ENCODE measurements around the gene TRMT5. TPM values are rescaled to one million over a fixed set of nuclear protein-coding genes. Genes with fewer than 3 reads are reported as not detected.

TRMT5 gene
- total and polyA plus RNA-seq, 2 donors (not counting 3 experiments of a cell fraction or from before 2014, with no cell fraction given) = 2.4 to 12.6 TPM

- FAIRE-seq (no peak), DNase-seq (ENCODE audit: low read depth, low spot score) (no peak)
- ChIA-PET POLR2A (no interaction called here), CTCF (interaction anchor here (0.6 kb wide), 1 partner anchor 202 kb away, joined by 3 read pairs; no protein-coding TSS in a partner anchor)
- Histone ChIP-seq H2AFZ (ENCODE audit: low read depth, low read length) (no peak overlapping the region), H3K9ac (replicated peaks; ENCODE audit: extremely low read depth, insufficient read depth, low read length) (no peak overlapping the region), H3K4me1 (ENCODE audit: control insufficient read depth, extremely low read depth, insufficient read depth, low read length) (no peaks in the 10 kb centered on the region), H3K27ac (ENCODE audit: insufficient read depth, low read depth, low read length) (no peak overlapping the region), H3K36me3 (ENCODE audit: control insufficient read depth in 2 of 2, extremely low read depth in 1 of 2, insufficient read depth in 2 of 2, low read length in 2 of 2) (no peaks in the 10 kb centered on the region), H3K79me2 (ENCODE audit: control insufficient read depth, insufficient read depth, low read length) (no peaks in the 10 kb centered on the region), H3K9me3 (replicated peaks; ENCODE audit: control insufficient read depth, insufficient read depth, low read length) (no peaks in the 10 kb centered on the region), H3K9me1 (replicated peaks; ENCODE audit: control insufficient read depth, extremely low read depth, insufficient read depth, low read length) (no peaks in the 10 kb centered on the region), H3K27me3 (ENCODE audit: control insufficient read depth in 2 of 2, insufficient read depth in 2 of 2, low read length in 2 of 2) (no peaks in the 10 kb centered on the region), H3K4me3 (replicated peaks in 1 of 3; ENCODE audit: insufficient read depth in 1 of 3, low read depth in 1 of 3, low read length in 3 of 3) (no peak overlapping the region), H4K20me1 (replicated peaks; ENCODE audit: control insufficient read depth, extremely low read depth, insufficient read depth, low read length) (no peaks in the 10 kb centered on the region), H3K4me2 (ENCODE audit: insufficient read depth, low read length) (no peak overlapping the region)
- no peak for TF ChIP-seq CTCF (IDR thresholded peaks at IDR 0.05; ENCODE audit: extremely low read depth in 1 of 2, insufficient read depth in 1 of 2, low read depth in 1 of 2, low read length in 2 of 2)
- no peak for TF ChIP-seq FOS (IDR thresholded peaks at IDR 0.05; ENCODE audit: borderline replicate concordance, insufficient read depth, low read length)
- dilution Hi-C loops (cut with MboI; ENCODE audit: extremely low pct_ligation_motif_present, low sequenced_read_pairs) (no loop called here), intact Hi-C loops (cut with micrococcal nuclease) (no loop called here)
- no TSS peak for BruUV-seq (replicated peaks)
These were observed 18.7 kb upstream of the TRMT5 start for GRCh38 chr14:60999536-60999935.

- dilution Hi-C loops (cut with MboI; ENCODE audit: extremely low pct_ligation_motif_present, low sequenced_read_pairs) (no loop called here), intact Hi-C loops (cut with micrococcal nuclease) (no loop called here)
- H3K4me1 ChIP-seq (ENCODE audit: control insufficient read depth, extremely low read depth, insufficient read depth, low read length) = no peaks in the 10 kb centered on the region
- CTCF ChIA-PET = no interaction called here
- BruUV-seq (replicated peaks) = no TSS peak
- no peaks in the 10 kb centered on the region for H3K79me2 ChIP-seq (ENCODE audit: control insufficient read depth, insufficient read depth, low read length)
- no peak for DNase-seq (ENCODE audit: low read depth, low spot score)
- no peaks in the 10 kb centered on the region for H4K20me1 ChIP-seq (replicated peaks; ENCODE audit: control insufficient read depth, extremely low read depth, insufficient read depth, low read length)
- no peaks in the 10 kb centered on the region for H3K27me3 ChIP-seq (ENCODE audit: control insufficient read depth in 2 of 2, insufficient read depth in 2 of 2, low read length in 2 of 2)
- no peak for FAIRE-seq
- no peak overlapping the region for H3K27ac ChIP-seq (ENCODE audit: insufficient read depth, low read depth, low read length)
- no peak overlapping the region for H3K4me2 ChIP-seq (ENCODE audit: insufficient read depth, low read length)
- no peaks in the 10 kb centered on the region for H3K9me1 ChIP-seq (replicated peaks; ENCODE audit: control insufficient read depth, extremely low read depth, insufficient read depth, low read length)
- H2AFZ ChIP-seq (ENCODE audit: low read depth, low read length) = no peak overlapping the region
- no peaks in the 10 kb centered on the region for H3K36me3 ChIP-seq (ENCODE audit: control insufficient read depth in 2 of 2, extremely low read depth in 1 of 2, insufficient read depth in 2 of 2, low read length in 2 of 2)
- no peak overlapping the region for H3K9ac ChIP-seq (replicated peaks; ENCODE audit: extremely low read depth, insufficient read depth, low read length)
- no peak for TF ChIP-seq POLR2A (IDR thresholded peaks at IDR 0.05; ENCODE audit: low read depth, low read length)
- no peak for TF ChIP-seq MYC (IDR thresholded peaks at IDR 0.05; ENCODE audit: low read depth, low read length)
- no peak for TF ChIP-seq JUN (IDR thresholded peaks at IDR 0.05; ENCODE audit: borderline replicate concordance, insufficient read depth, insufficient read length, low read depth)
- TF ChIP-seq EZH2 (IDR thresholded peaks at IDR 0.05; ENCODE audit: borderline replicate concordance, low read depth, low read length, severe bottlenecking) = no peak
- TF ChIP-seq CTCF (IDR thresholded peaks at IDR 0.05; ENCODE audit: extremely low read depth in 1 of 2, insufficient read depth in 1 of 2, low read depth in 1 of 2, low read length in 2 of 2) = no peak
- no peak for TF ChIP-seq MAX (IDR thresholded peaks at IDR 0.05; ENCODE audit: insufficient read depth, insufficient read length)
- no peak for TF ChIP-seq FOS (IDR thresholded peaks at IDR 0.05; ENCODE audit: borderline replicate concordance, insufficient read depth, low read length)
- no peak for TF ChIP-seq GATA2 (IDR thresholded peaks at IDR 0.05; ENCODE audit: insufficient read depth, insufficient read length, low read depth, low read length)
- no peak for TF ChIP-seq POLR2AphosphoS5 (IDR thresholded peaks at IDR 0.05; ENCODE audit: insufficient read depth, low read depth, low read length)
- no peak overlapping the region for H3K4me3 ChIP-seq (replicated peaks in 1 of 3; ENCODE audit: insufficient read depth in 1 of 3, low read depth in 1 of 3, low read length in 3 of 3)
- no peaks in the 10 kb centered on the region for H3K9me3 ChIP-seq (replicated peaks; ENCODE audit: control insufficient read depth, insufficient read depth, low read length)
- POLR2A ChIA-PET = no interaction called here
These were observed 17.7 kb upstream of the TRMT5 start for GRCh38 chr14:60998617-60999016.

All from endothelial cell of umbilical vein (primary cell).